Panc1 (cell line): ENCODE results near the gene CNKSR1. TPM values are rescaled to one million over a fixed set of nuclear protein-coding genes. Genes with fewer than 3 reads are reported as not detected.

Experiments used
- ATAC-seq: fragments of 200-7000 bp; cut with Tn5 transposase; 2 replicates; pipeline ENCODE4 v1.9.1; 2020; ENCODE audit warnings: mild to moderate bottlenecking, moderate library complexity
- BruUV-seq: library from RNA; stranded (reverse); fragments of 400-500 nt; replicated peaks from 2 replicates; lab custom pipeline; 2021; lab: Mats Ljungman, UMichigan
- CTCF ChIA-PET: fragments of 300-600 bp; sonication (Branson Sonifier 250); formaldehyde crosslinking; loops from one replicate; lab custom pipeline; 2022; ENCODE audit warnings: antibody characterized with exemption; lab: Charles Lee
- POLR2A ChIA-PET: fragments of 300-600 bp; sonication (Branson Sonifier 250); formaldehyde crosslinking; loops from one replicate; lab custom pipeline; 2022; ENCODE audit warnings: antibody characterized with exemption; lab: Charles Lee
- DNase-seq: peaks from one replicate; pipeline ENCODE4 v3.0.0-alpha.2; 2010; ENCODE audit warnings: low read depth, low spot score
- H3K27ac ChIP-seq: 2 replicates; pipeline ENCODE4 v1.5.1; 2011; ENCODE audit warnings: mild to moderate bottlenecking, low read length, inconsistent platforms
- H3K27me3 ChIP-seq: fragments of 200-500 bp; sonication (Bioruptor generic); 2 replicates; pipeline ENCODE4 v1.6.0; 2014; ENCODE audit warnings: low read length, inconsistent platforms; ENCODE audit not compliant: control insufficient read depth, insufficient read depth
- H3K36me3 ChIP-seq: fragments of 200-500 bp; sonication (Bioruptor generic); 2 replicates; pipeline ENCODE4 v1.5.1; 2014; ENCODE audit warnings: inconsistent platforms, mild to moderate bottlenecking, low read length, moderate library complexity; ENCODE audit not compliant: control insufficient read depth, insufficient read depth
- H3K4me1 ChIP-seq: 2 replicates; pipeline ENCODE4 v1.5.1; 2011; ENCODE audit warnings: inconsistent platforms, mild to moderate bottlenecking, low read length, moderate library complexity; ENCODE audit not compliant: control insufficient read depth, insufficient read depth
- H3K4me3 ChIP-seq, 2 experiments: 2 replicates each; pipeline ENCODE4 v1.5.1; 2011 to 2012; ENCODE audit warnings: low read depth in 2 of 2, low read length in 2 of 2, mild to moderate bottlenecking in 2 of 2, inconsistent platforms in 1 of 2, moderate library complexity in 1 of 2
- H3K9me3 ChIP-seq: fragments of 200-500 bp; sonication (Bioruptor generic); 2 replicates; pipeline ENCODE4 v1.5.1; 2014; ENCODE audit warnings: low read depth, mild to moderate bottlenecking, inconsistent platforms, low read length, moderate library complexity; ENCODE audit not compliant: control insufficient read depth, insufficient read depth
- CTCF ChIP-seq: fragments of 450-650 bp; IDR thresholded peaks from 2 replicates; pipeline ENCODE4 v1.5.1; 2017; ENCODE audit warnings: mild to moderate bottlenecking
- POLR2AphosphoS5 ChIP-seq: IDR thresholded peaks from 2 replicates; pipeline ENCODE4 v1.6.1; 2012; ENCODE audit warnings: mild to moderate bottlenecking, low read depth, low read length, moderate library complexity
- REST ChIP-seq, 2 experiments: IDR thresholded peaks; 2 replicates each; pipeline ENCODE4 v1.6.1; 2011 to 2012; ENCODE audit warnings: low read depth in 2 of 2, control low read depth in 1 of 2, low read length in 1 of 2, mild to moderate bottlenecking in 1 of 2, moderate library complexity in 1 of 2; ENCODE audit not compliant: insufficient read depth in 1 of 2
- SIN3A ChIP-seq: IDR thresholded peaks from 2 replicates; pipeline ENCODE4 v1.6.1; 2012; ENCODE audit warnings: low read depth, mild to moderate bottlenecking, low read length, moderate library complexity, borderline replicate concordance; ENCODE audit not compliant: insufficient read depth
- TCF7L2 ChIP-seq: IDR thresholded peaks from 2 replicates; pipeline ENCODE4 v1.6.1; 2011; ENCODE audit warnings: mild to moderate bottlenecking, low read depth, low read length, inconsistent platforms
- in situ Hi-C: cut with HindIII; loops from 2 replicates; pipeline ENCODE4 v1.10.0; 2016; ENCODE audit warnings: low sequenced_read_pairs, low pct_unique_long_range_greater_than_20kb
- intact Hi-C: fragments of 100-400 bp; cut with micrococcal nuclease; formaldehyde crosslinking; loops from one replicate; pipeline ENCODE4 v1.10.0; 2022; ENCODE audit not compliant: unreplicated experiment
- total RNA-seq: library from RNA; stranded (reverse); gene quantifications from one replicate; pipeline ENCODE4 v1.2.1, GENCODE V29; 2021; ENCODE audit not compliant: unreplicated experiment

The CNKSR1 gene
- total RNA-seq, 1 experiment from 2014 or later: 13.7 TPM

- CTCF ChIA-PET: interaction anchor here (0.6 to 1.8 kb wide), 10 partner anchors 12 to 127 kb away, joined by 3 to 17 read pairs (median 4); partner anchors contain the start of gene CEP85
- ATAC-seq (peak; percentile 98), DNase-seq (peak; percentile 69)
- H3K4me3 ChIP-seq: peak overlapping the region in 1 of 2 experiments; percentile 15; a peak in 1 of 4 replicates
- no peak overlapping the region for H3K27ac ChIP-seq
- TF ChIP-seq CTCF: peak; percentile 87
- no peak for TF ChIP-seq POLR2AphosphoS5
- intact Hi-C loops: loop anchor here (1.0 to 5.0 kb wide), 2 partner anchors 40 to 108 kb away; no protein-coding TSS in a partner anchor
- in situ Hi-C loops: no loop called here
- no peaks in the 10 kb centered on the region for H3K27me3 ChIP-seq
- no TSS peak for BruUV-seq
- 0 out of 2 replicates have a peak, but pooled peaks cover 4% of the 10 kb centered on the region for H3K4me1 ChIP-seq
- no peaks in the 10 kb centered on the region for H3K9me3 ChIP-seq
- POLR2A ChIA-PET: no interaction called here
- no peaks in the 10 kb centered on the region for H3K36me3 ChIP-seq
Observed at GRCh38 chr1:26145041-26145959, 32.0 kb upstream of the CNKSR1 start.

GRCh38 chr1:26145960-26146294 lies 31.4 kb upstream of the CNKSR1 start:
- Histone ChIP-seq H3K9me3 (no peaks in the 10 kb centered on the region), H3K4me1 (0 out of 2 replicates have a peak, but pooled peaks cover 4% of the 10 kb centered on the region), H3K4me3 (no peak overlapping the region), H3K27me3 (no peaks in the 10 kb centered on the region), H3K36me3 (no peaks in the 10 kb centered on the region), H3K27ac (no peak overlapping the region)
- ChIA-PET POLR2A (no interaction called here), CTCF (interaction anchor here (0.9 to 1.8 kb wide), 3 partner anchors 39 to 110 kb away, joined by 3 to 17 read pairs (median 8); partner anchors contain the start of gene CEP85)
- ATAC-seq (no peak), DNase-seq (no peak)
- BruUV-seq: no TSS peak
- intact Hi-C loops: loop anchor here (1.0 to 5.0 kb wide), 2 partner anchors 41 to 109 kb away; no protein-coding TSS in a partner anchor
- TF ChIP-seq POLR2AphosphoS5: no peak
- TF ChIP-seq CTCF: no peak
- no peak for TF ChIP-seq TCF7L2
- no peak for TF ChIP-seq SIN3A
- TF ChIP-seq REST (IDR thresholded peaks at IDR 0.05; ENCODE audit: insufficient read depth in 1 of 2, low read depth in 2 of 2, low read length in 1 of 2): no peak
- in situ Hi-C loops: no loop called here
